Activated naive CD8-positive, alpha-beta T cell treated with anti-CD3 and anti-CD28 coated beads for 36 hours (primary cell): Measurements from ENCODE around the gene PDE4D. TPM values are rescaled to one million over a fixed set of nuclear protein-coding genes. Genes with fewer than 3 reads are reported as not detected.

ENCODE experiments used
- DNase-seq: peaks from one replicate; pipeline ENCODE4 v3.0.0; 2021
- H3K27ac Mint-ChIP-seq: one replicate; pipeline ENCODE4 v1.8.0; 2022; ENCODE audit warnings: mild to moderate bottlenecking, moderate library complexity, mixed read lengths
- H3K27me3 Mint-ChIP-seq: one replicate; pipeline ENCODE4 v1.8.0; 2022; ENCODE audit warnings: mild to moderate bottlenecking, mixed read lengths
- H3K36me3 Mint-ChIP-seq: one replicate; pipeline ENCODE4 v1.8.0; 2021; ENCODE audit warnings: mild to moderate bottlenecking, mixed read lengths
- H3K4me1 Mint-ChIP-seq: one replicate; pipeline ENCODE4 v1.8.0; 2021; ENCODE audit warnings: mixed read lengths
- H3K4me3 Mint-ChIP-seq: one replicate; pipeline ENCODE4 v1.8.0; 2022; ENCODE audit warnings: mild to moderate bottlenecking, moderate library complexity, mixed read lengths
- H3K9me3 Mint-ChIP-seq: one replicate; pipeline ENCODE4 v1.8.0; 2022; ENCODE audit warnings: mixed read lengths
- total RNA-seq, 2 experiments: library from RNA; stranded (reverse); gene quantifications; one replicate each; pipeline ENCODE4 v1.2.3, GENCODE V29; 2021

The PDE4D gene
- total RNA-seq, 2 experiments from 2014 or later, result 40.7 TPM

- Mint-ChIP-seq H3K27ac (no peak overlapping the region), H3K27me3 (peaks cover 4% of the 10 kb centered on the region), H3K9me3 (no peaks in the 10 kb centered on the region), H3K4me3 (no peak overlapping the region), H3K36me3 (no peaks in the 10 kb centered on the region), H3K4me1 (peaks cover 4% of the 10 kb centered on the region)
- DNase-seq, result no peak
Measured at GRCh38 chr5:59640411-59640810, 253.1 kb downstream of the PDE4D start.

GRCh38 chr5:59637884-59638580, 255.5 kb downstream of the PDE4D start:
- DNase-seq, result no peak
- Mint-ChIP-seq H3K9me3 (peaks cover 4% of the 10 kb centered on the region), H3K4me1 (no peaks in the 10 kb centered on the region), H3K27ac (no peak overlapping the region), H3K4me3 (no peak overlapping the region), H3K36me3 (no peaks in the 10 kb centered on the region), H3K27me3 (peaks cover 4% of the 10 kb centered on the region)

DNA sequence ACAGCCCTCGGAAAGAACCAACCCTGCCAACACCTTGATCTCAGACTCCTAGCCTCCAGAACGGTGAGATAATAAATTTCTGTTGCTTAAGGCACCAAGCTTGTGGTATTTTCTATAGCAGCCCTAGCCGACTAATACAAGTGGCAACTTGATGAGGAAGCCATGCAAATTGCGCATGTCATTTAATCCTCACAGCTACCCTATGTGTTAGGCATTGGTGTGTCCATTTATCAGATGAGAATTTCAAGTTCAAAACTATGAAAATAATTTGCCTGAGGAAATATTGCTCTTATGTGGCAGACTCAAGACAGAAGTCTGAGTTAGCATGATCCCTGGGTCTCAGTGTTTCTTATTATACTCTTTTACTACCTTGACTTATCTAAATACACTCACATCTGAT, 264.0 kb downstream of the PDE4D start:
- Mint-ChIP-seq H3K4me1 (no peaks in the 10 kb centered on the region), H3K27me3 (no peaks in the 10 kb centered on the region), H3K9me3 (peaks cover 11% of the 10 kb centered on the region), H3K4me3 (no peak overlapping the region), H3K27ac (no peak overlapping the region), H3K36me3 (no peaks in the 10 kb centered on the region)
- DNase-seq, result no peak

GRCh38 chr5:59628062-59628828, 265.3 kb downstream of the PDE4D start:
- H3K4me3 Mint-ChIP-seq, result no peak overlapping the region
- peaks cover 4% of the 10 kb centered on the region for H3K27me3 Mint-ChIP-seq
- H3K36me3 Mint-ChIP-seq, result no peaks in the 10 kb centered on the region
- no peaks in the 10 kb centered on the region for H3K4me1 Mint-ChIP-seq
- no peak for DNase-seq
- peaks cover 8% of the 10 kb centered on the region for H3K9me3 Mint-ChIP-seq
- no peak overlapping the region for H3K27ac Mint-ChIP-seq

DNA sequence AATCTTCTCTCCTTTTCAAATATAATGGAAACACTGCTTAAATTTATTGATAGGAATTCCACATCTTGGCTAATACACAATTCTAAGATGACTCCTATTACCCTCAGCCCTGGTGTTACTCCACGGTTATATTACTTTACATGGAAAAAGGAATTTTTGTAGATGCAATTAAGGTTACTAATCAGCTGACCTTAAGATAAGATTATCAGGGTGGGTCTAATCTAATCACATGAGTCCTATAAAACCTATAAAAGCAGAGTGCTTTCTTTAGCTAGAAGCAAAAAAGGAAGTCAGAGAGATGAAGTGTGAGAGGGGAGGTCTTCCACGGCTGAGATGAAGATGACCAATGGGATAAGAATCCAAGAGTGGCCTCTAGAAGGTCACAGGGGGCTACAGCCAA, 268.6 kb downstream of the PDE4D start:
- Mint-ChIP-seq H3K27ac (no peak overlapping the region), H3K36me3 (no peaks in the 10 kb centered on the region), H3K4me3 (no peak overlapping the region), H3K27me3 (peaks cover 4% of the 10 kb centered on the region), H3K4me1 (no peaks in the 10 kb centered on the region), H3K9me3 (peaks cover 8% of the 10 kb centered on the region)
- no peak for DNase-seq

GRCh38 chr5:59622848-59623247, 270.7 kb downstream of the PDE4D start:
- no peak for DNase-seq
- Mint-ChIP-seq H3K27me3 (peaks cover 4% of the 10 kb centered on the region), H3K36me3 (no peaks in the 10 kb centered on the region), H3K9me3 (no peaks in the 10 kb centered on the region), H3K4me3 (no peak overlapping the region), H3K27ac (no peak overlapping the region), H3K4me1 (no peaks in the 10 kb centered on the region)

- H3K9me3 Mint-ChIP-seq, result no peaks in the 10 kb centered on the region
- H3K4me1 Mint-ChIP-seq, result no peaks in the 10 kb centered on the region
- DNase-seq, result no peak
- no peak overlapping the region for H3K27ac Mint-ChIP-seq
- H3K4me3 Mint-ChIP-seq, result no peak overlapping the region
- H3K27me3 Mint-ChIP-seq, result peaks cover 4% of the 10 kb centered on the region
- no peaks in the 10 kb centered on the region for H3K36me3 Mint-ChIP-seq
Measured at GRCh38 chr5:59621477-59621876, 272.0 kb downstream of the PDE4D start.

DNA sequence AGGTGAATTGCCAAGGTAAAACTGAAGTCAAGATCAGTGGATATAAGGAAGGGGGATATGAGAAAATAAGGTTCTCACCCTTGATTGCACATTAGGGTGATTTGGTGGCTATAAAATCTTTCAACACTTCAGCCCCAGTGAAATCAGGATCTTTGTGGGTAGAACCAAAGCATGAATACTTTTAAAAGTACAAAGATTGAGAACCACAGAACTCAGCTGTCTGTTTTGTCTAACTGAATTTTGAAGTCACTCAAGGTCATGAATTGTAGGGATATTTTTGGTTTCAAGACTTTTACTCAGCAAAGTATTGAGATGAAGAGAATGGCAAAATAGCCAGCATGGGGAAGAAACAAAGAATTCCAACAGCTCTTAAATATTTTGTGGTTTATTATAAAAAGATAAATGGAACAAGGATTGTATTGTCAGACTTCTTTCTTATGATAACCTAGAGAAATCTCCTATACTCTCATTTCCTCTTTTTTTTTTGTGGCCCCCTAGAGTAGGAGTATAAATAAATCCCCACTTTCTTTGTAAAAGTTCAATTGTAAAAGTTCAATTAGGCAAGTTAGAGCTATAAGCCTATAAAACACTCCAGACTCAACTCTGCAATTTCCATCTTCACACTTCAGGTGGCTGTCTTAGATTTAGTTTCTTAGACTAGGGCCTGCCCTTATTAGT, 272.9 kb downstream of the PDE4D start:
- H3K27ac Mint-ChIP-seq, result no peak overlapping the region
- DNase-seq, result no peak
- H3K36me3 Mint-ChIP-seq, result no peaks in the 10 kb centered on the region
- H3K9me3 Mint-ChIP-seq, result no peaks in the 10 kb centered on the region
- H3K27me3 Mint-ChIP-seq, result peaks cover 4% of the 10 kb centered on the region
- no peak overlapping the region for H3K4me3 Mint-ChIP-seq
- H3K4me1 Mint-ChIP-seq, result no peaks in the 10 kb centered on the region

- no peak overlapping the region for H3K4me3 Mint-ChIP-seq
- no peaks in the 10 kb centered on the region for H3K27me3 Mint-ChIP-seq
- DNase-seq, result no peak
- no peaks in the 10 kb centered on the region for H3K4me1 Mint-ChIP-seq
- H3K9me3 Mint-ChIP-seq, result no peaks in the 10 kb centered on the region
- H3K36me3 Mint-ChIP-seq, result no peaks in the 10 kb centered on the region
- no peak overlapping the region for H3K27ac Mint-ChIP-seq
Measured at GRCh38 chr5:59618644-59619043, 274.9 kb downstream of the PDE4D start.

DNA sequence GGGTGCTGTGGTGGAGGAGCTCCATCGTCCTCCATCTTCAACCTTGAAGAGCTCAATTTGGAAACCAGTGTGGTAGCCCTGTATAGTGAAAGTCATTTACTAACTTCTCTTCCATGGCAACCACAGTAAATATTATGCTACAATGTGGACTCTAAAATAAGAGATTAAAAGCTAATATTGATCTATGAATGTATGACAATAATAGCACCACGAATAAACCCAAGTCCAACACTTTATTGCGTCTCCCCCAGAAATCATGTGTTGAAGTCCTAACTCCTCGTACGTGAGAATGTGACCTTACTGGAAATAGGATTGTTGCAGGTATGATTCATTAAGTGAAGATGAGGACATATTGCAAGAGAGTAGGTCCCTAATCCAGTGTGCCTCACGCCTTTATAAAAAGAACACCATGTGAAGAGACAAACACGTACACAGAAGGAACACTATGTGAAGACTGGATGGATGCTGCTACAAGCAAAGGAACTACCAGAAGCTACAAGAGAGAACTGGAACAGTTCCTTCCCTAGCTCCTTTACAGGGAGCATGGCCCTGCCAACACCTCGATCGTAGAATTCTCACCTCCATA, 276.2 kb downstream of the PDE4D start:
- Mint-ChIP-seq H3K4me3 (no peak overlapping the region), H3K36me3 (no peaks in the 10 kb centered on the region), H3K9me3 (no peaks in the 10 kb centered on the region), H3K27me3 (peaks cover 5% of the 10 kb centered on the region), H3K4me1 (no peaks in the 10 kb centered on the region), H3K27ac (no peak overlapping the region)
- no peak for DNase-seq

GRCh38 chr5:59616413-59616812, 277.1 kb downstream of the PDE4D start:
- Mint-ChIP-seq H3K36me3 (no peaks in the 10 kb centered on the region), H3K27ac (no peak overlapping the region), H3K4me1 (no peaks in the 10 kb centered on the region), H3K27me3 (peaks cover 7% of the 10 kb centered on the region), H3K9me3 (no peaks in the 10 kb centered on the region), H3K4me3 (no peak overlapping the region)
- no peak for DNase-seq

- DNase-seq, result no peak
- Mint-ChIP-seq H3K4me3 (no peak overlapping the region), H3K9me3 (no peaks in the 10 kb centered on the region), H3K27ac (no peak overlapping the region), H3K36me3 (no peaks in the 10 kb centered on the region), H3K4me1 (no peaks in the 10 kb centered on the region), H3K27me3 (peaks cover 14% of the 10 kb centered on the region)
Measured at GRCh38 chr5:59615272-59615671, 278.3 kb downstream of the PDE4D start.

GRCh38 chr5:59609501-59610265, 283.8 kb downstream of the PDE4D start:
- Mint-ChIP-seq H3K9me3 (no peaks in the 10 kb centered on the region), H3K4me3 (no peak overlapping the region), H3K27ac (no peak overlapping the region), H3K36me3 (no peaks in the 10 kb centered on the region), H3K4me1 (peaks cover 12% of the 10 kb centered on the region), H3K27me3 (peaks cover 41% of the 10 kb centered on the region)
- no peak for DNase-seq

DNA sequence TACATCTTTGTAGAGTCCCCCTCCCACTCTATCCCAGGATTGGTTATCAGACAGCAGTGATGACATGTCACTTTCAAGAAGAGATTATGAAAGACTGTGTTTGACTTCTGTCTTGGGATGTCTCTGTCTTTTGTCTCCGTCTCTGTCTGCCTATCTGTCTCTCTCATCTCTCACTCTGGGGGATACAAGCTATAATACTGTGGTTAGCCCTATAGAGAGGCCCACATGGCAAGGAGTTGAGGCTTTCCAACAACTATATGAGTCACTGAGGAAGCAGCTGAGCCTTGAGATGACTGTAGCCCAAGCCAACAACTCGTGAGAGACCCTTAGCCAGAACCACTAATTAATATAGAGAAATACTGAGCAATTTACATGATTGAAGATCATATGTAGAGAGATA, 284.8 kb downstream of the PDE4D start:
- Mint-ChIP-seq H3K27ac (no peak overlapping the region), H3K9me3 (no peaks in the 10 kb centered on the region), H3K36me3 (no peaks in the 10 kb centered on the region), H3K4me3 (no peak overlapping the region), H3K27me3 (peaks cover 47% of the 10 kb centered on the region), H3K4me1 (peaks cover 12% of the 10 kb centered on the region)
- no peak for DNase-seq
